ENCODE data around the gene AOPEP.
A peak's percentile ranks its signal among the peaks of the same experiment; 100 is the strongest.

AOPEP gene

GRCh38 chr9:94726495-94727191 lies at the start of gene AOPEP:
TSS of gene AOPEP (plus strand) at chr9:94726699. CDS start at chr9:94759784, 33,085 bp downstream.
- Histone ChIP-seq H3K9me3 (ENCODE audit: control insufficient read depth, low read length) (no peaks in the 10 kb centered on the region), H3K36me3 (ENCODE audit: control insufficient read depth, insufficient read depth, low read length) (no peaks in the 10 kb centered on the region), H3K27me3 (ENCODE audit: control insufficient read depth, insufficient read depth, low read length) (no peaks in the 10 kb centered on the region), H3K9ac (ENCODE audit: low read length) (peak within 1 kb of the TSS; percentile 80), H3K4me1 (ENCODE audit: control insufficient read depth, insufficient read depth, low read length) (peaks cover 6% of the 10 kb centered on the region), H3K4me3 (ENCODE audit: low read length) (peak within 1 kb of the TSS; percentile 78)

- H3K4me3 ChIP-seq (ENCODE audit: low read length), result no peak overlapping the region
- no peaks in the 10 kb centered on the region for H3K4me1 ChIP-seq (ENCODE audit: control insufficient read depth, insufficient read depth, low read length)
- no peaks in the 10 kb centered on the region for H3K9me3 ChIP-seq (ENCODE audit: control insufficient read depth, low read length)
These were observed 48.6 kb upstream of the AOPEP start for GRCh38 chr9:94677929-94678328.

GRCh38 chr9:94679587-94679986 lies 46.9 kb upstream of the AOPEP start:
- H3K4me1 ChIP-seq (ENCODE audit: control insufficient read depth, insufficient read depth, low read length), result no peaks in the 10 kb centered on the region
- H3K9me3 ChIP-seq (ENCODE audit: control insufficient read depth, low read length), result no peaks in the 10 kb centered on the region
- no peaks in the 10 kb centered on the region for H3K36me3 ChIP-seq (ENCODE audit: control insufficient read depth, insufficient read depth, low read length)
- H3K4me3 ChIP-seq (ENCODE audit: low read length), result no peak overlapping the region
- H3K9ac ChIP-seq (ENCODE audit: low read length), result no peak overlapping the region
- H3K27me3 ChIP-seq (ENCODE audit: control insufficient read depth, insufficient read depth, low read length), result no peaks in the 10 kb centered on the region

More at GRCh38 chr9:94677929-94678328, 48.6 kb upstream of the AOPEP start:
- H3K36me3 ChIP-seq (ENCODE audit: control insufficient read depth, insufficient read depth, low read length), result no peaks in the 10 kb centered on the region
- H3K27me3 ChIP-seq (ENCODE audit: control insufficient read depth, insufficient read depth, low read length), result no peaks in the 10 kb centered on the region
- H3K9ac ChIP-seq (ENCODE audit: low read length), result no peak overlapping the region

- Histone ChIP-seq H3K27me3 (ENCODE audit: control insufficient read depth, insufficient read depth, low read length) (no peaks in the 10 kb centered on the region), H3K9ac (ENCODE audit: low read length) (no peak overlapping the region), H3K4me1 (ENCODE audit: control insufficient read depth, insufficient read depth, low read length) (no peaks in the 10 kb centered on the region), H3K36me3 (ENCODE audit: control insufficient read depth, insufficient read depth, low read length) (no peaks in the 10 kb centered on the region), H3K4me3 (ENCODE audit: low read length) (no peak overlapping the region), H3K9me3 (ENCODE audit: control insufficient read depth, low read length) (no peaks in the 10 kb centered on the region)
These were observed 46.5 kb upstream of the AOPEP start for GRCh38 chr9:94680020-94680419.

- no peaks in the 10 kb centered on the region for H3K36me3 ChIP-seq (ENCODE audit: control insufficient read depth, insufficient read depth, low read length)
- H3K4me1 ChIP-seq (ENCODE audit: control insufficient read depth, insufficient read depth, low read length), result no peaks in the 10 kb centered on the region
- no peaks in the 10 kb centered on the region for H3K27me3 ChIP-seq (ENCODE audit: control insufficient read depth, insufficient read depth, low read length)
- H3K9ac ChIP-seq (ENCODE audit: low read length), result no peak overlapping the region
- H3K9me3 ChIP-seq (ENCODE audit: control insufficient read depth, low read length), result no peaks in the 10 kb centered on the region
- no peak overlapping the region for H3K4me3 ChIP-seq (ENCODE audit: low read length)
These were observed 45.9 kb upstream of the AOPEP start for GRCh38 chr9:94680621-94681020.

- H3K9ac ChIP-seq (ENCODE audit: low read length), result peak overlapping the region; percentile 42
These were observed 45.0 kb upstream of the AOPEP start for GRCh38 chr9:94681508-94681907.

GRCh38 chr9:94685359-94685758 lies 41.1 kb upstream of the AOPEP start:
- no peak overlapping the region for H3K9ac ChIP-seq (ENCODE audit: low read length)
- no peaks in the 10 kb centered on the region for H3K9me3 ChIP-seq (ENCODE audit: control insufficient read depth, low read length)
- H3K36me3 ChIP-seq (ENCODE audit: control insufficient read depth, insufficient read depth, low read length), result no peaks in the 10 kb centered on the region
- H3K4me1 ChIP-seq (ENCODE audit: control insufficient read depth, insufficient read depth, low read length), result peaks cover 6% of the 10 kb centered on the region
- no peaks in the 10 kb centered on the region for H3K27me3 ChIP-seq (ENCODE audit: control insufficient read depth, insufficient read depth, low read length)
- H3K4me3 ChIP-seq (ENCODE audit: low read length), result no peak overlapping the region

More at GRCh38 chr9:94681508-94681907, 45.0 kb upstream of the AOPEP start:
- Histone ChIP-seq H3K27me3 (ENCODE audit: control insufficient read depth, insufficient read depth, low read length) (no peaks in the 10 kb centered on the region), H3K4me3 (ENCODE audit: low read length) (no peak overlapping the region), H3K4me1 (ENCODE audit: control insufficient read depth, insufficient read depth, low read length) (peaks cover 6% of the 10 kb centered on the region), H3K36me3 (ENCODE audit: control insufficient read depth, insufficient read depth, low read length) (no peaks in the 10 kb centered on the region), H3K9me3 (ENCODE audit: control insufficient read depth, low read length) (no peaks in the 10 kb centered on the region)

GRCh38 chr9:94687451-94687850 lies 39.0 kb upstream of the AOPEP start:
- Histone ChIP-seq H3K36me3 (ENCODE audit: control insufficient read depth, insufficient read depth, low read length) (no peaks in the 10 kb centered on the region), H3K4me3 (ENCODE audit: low read length) (no peak overlapping the region), H3K9ac (ENCODE audit: low read length) (no peak overlapping the region), H3K4me1 (ENCODE audit: control insufficient read depth, insufficient read depth, low read length) (peaks cover 6% of the 10 kb centered on the region), H3K9me3 (ENCODE audit: control insufficient read depth, low read length) (no peaks in the 10 kb centered on the region), H3K27me3 (ENCODE audit: control insufficient read depth, insufficient read depth, low read length) (no peaks in the 10 kb centered on the region)

GRCh38 chr9:94690344-94690743 lies 36.2 kb upstream of the AOPEP start:
- H3K4me1 ChIP-seq (ENCODE audit: control insufficient read depth, insufficient read depth, low read length), result peaks cover 19% of the 10 kb centered on the region
- no peaks in the 10 kb centered on the region for H3K9me3 ChIP-seq (ENCODE audit: control insufficient read depth, low read length)
- no peaks in the 10 kb centered on the region for H3K27me3 ChIP-seq (ENCODE audit: control insufficient read depth, insufficient read depth, low read length)
- no peak overlapping the region for H3K9ac ChIP-seq (ENCODE audit: low read length)
- no peak overlapping the region for H3K4me3 ChIP-seq (ENCODE audit: low read length)
- H3K36me3 ChIP-seq (ENCODE audit: control insufficient read depth, insufficient read depth, low read length), result no peaks in the 10 kb centered on the region

GRCh38 chr9:94692601-94693000 lies 33.9 kb upstream of the AOPEP start:
- no peak overlapping the region for H3K9ac ChIP-seq (ENCODE audit: low read length)
- no peaks in the 10 kb centered on the region for H3K36me3 ChIP-seq (ENCODE audit: control insufficient read depth, insufficient read depth, low read length)
- no peak overlapping the region for H3K4me3 ChIP-seq (ENCODE audit: low read length)
- H3K27me3 ChIP-seq (ENCODE audit: control insufficient read depth, insufficient read depth, low read length), result no peaks in the 10 kb centered on the region
- H3K4me1 ChIP-seq (ENCODE audit: control insufficient read depth, insufficient read depth, low read length), result peaks cover 13% of the 10 kb centered on the region
- no peaks in the 10 kb centered on the region for H3K9me3 ChIP-seq (ENCODE audit: control insufficient read depth, low read length)

GRCh38 chr9:94693485-94694204 lies 32.9 kb upstream of the AOPEP start:
- Histone ChIP-seq H3K27me3 (ENCODE audit: control insufficient read depth, insufficient read depth, low read length) (no peaks in the 10 kb centered on the region), H3K36me3 (ENCODE audit: control insufficient read depth, insufficient read depth, low read length) (no peaks in the 10 kb centered on the region), H3K4me1 (ENCODE audit: control insufficient read depth, insufficient read depth, low read length) (peaks cover 13% of the 10 kb centered on the region), H3K9me3 (ENCODE audit: control insufficient read depth, low read length) (no peaks in the 10 kb centered on the region), H3K9ac (ENCODE audit: low read length) (no peak overlapping the region), H3K4me3 (ENCODE audit: low read length) (no peak overlapping the region)

GRCh38 chr9:94696545-94696944 lies 30.0 kb upstream of the AOPEP start:
- no peak overlapping the region for H3K9ac ChIP-seq (ENCODE audit: low read length)
- H3K4me1 ChIP-seq (ENCODE audit: control insufficient read depth, insufficient read depth, low read length), result peaks cover 13% of the 10 kb centered on the region
- H3K36me3 ChIP-seq (ENCODE audit: control insufficient read depth, insufficient read depth, low read length), result no peaks in the 10 kb centered on the region
- no peak overlapping the region for H3K4me3 ChIP-seq (ENCODE audit: low read length)
- no peaks in the 10 kb centered on the region for H3K9me3 ChIP-seq (ENCODE audit: control insufficient read depth, low read length)
- no peaks in the 10 kb centered on the region for H3K27me3 ChIP-seq (ENCODE audit: control insufficient read depth, insufficient read depth, low read length)
